Endodermal cell (in vitro differentiated cells): ENCODE results near the gene SLC46A3. TPM values are rescaled to one million over a fixed set of nuclear protein-coding genes. Genes with fewer than 3 reads are reported as not detected.
"Not testable (repeated sequence)": the region's sequence is repeated elsewhere in the genome, so short reads cannot be mapped to it uniquely, and the experiment has no call there.

Experiments used
- DNase-seq: peaks from one replicate; pipeline ENCODE4 v3.0.0-alpha.2; 2017
- H3K27ac ChIP-seq: 2 replicates; pipeline ENCODE4 v1.5.1; 2013; ENCODE audit warnings: mild to moderate bottlenecking, low read depth, low read length, moderate library complexity
- H3K27me3 ChIP-seq: 2 replicates; pipeline ENCODE4 v1.6.1; 2013; ENCODE audit warnings: mild to moderate bottlenecking, low read length, moderate library complexity; ENCODE audit not compliant: insufficient read depth, control insufficient read depth, poor library complexity, severe bottlenecking
- H3K36me3 ChIP-seq: 2 replicates; pipeline ENCODE4 v1.7.0; 2013; ENCODE audit warnings: mild to moderate bottlenecking, low read length, moderate library complexity; ENCODE audit not compliant: control insufficient read depth, insufficient read depth
- H3K4me1 ChIP-seq: one replicate; pipeline ENCODE4 v1.7.0; 2013; ENCODE audit warnings: low read length; ENCODE audit not compliant: control insufficient read depth, insufficient read depth
- H3K4me3 ChIP-seq: 2 replicates; pipeline ENCODE4 v1.5.1; 2013; ENCODE audit warnings: mild to moderate bottlenecking, low read length, moderate library complexity
- H3K9ac ChIP-seq: 2 replicates; pipeline ENCODE4 v1.6.1; 2013; ENCODE audit warnings: mild to moderate bottlenecking, low read length, moderate library complexity; ENCODE audit not compliant: poor library complexity, severe bottlenecking; ENCODE audit errors: extremely low read depth
- H3K9me3 ChIP-seq: 2 replicates; pipeline ENCODE4 v1.6.1; 2013; ENCODE audit warnings: mild to moderate bottlenecking, low read length, moderate library complexity; ENCODE audit not compliant: control insufficient read depth
- H3K27ac Mint-ChIP-seq: 2 replicates; pipeline ENCODE4 v1.8.0; 2020; ENCODE audit warnings: mixed read lengths
- H3K27me3 Mint-ChIP-seq: 2 replicates; pipeline ENCODE4 v1.8.0; 2021; ENCODE audit warnings: mild to moderate bottlenecking, mixed read lengths; ENCODE audit not compliant: insufficient read depth
- H3K36me3 Mint-ChIP-seq: 2 replicates; pipeline ENCODE4 v1.8.0; 2020; ENCODE audit warnings: low read depth, mixed read lengths
- H3K4me1 Mint-ChIP-seq: 2 replicates; pipeline ENCODE4 v1.8.0; 2020; ENCODE audit warnings: mixed read lengths
- H3K4me3 Mint-ChIP-seq: 2 replicates; pipeline ENCODE4 v1.8.0; 2020; ENCODE audit warnings: mild to moderate bottlenecking, moderate library complexity, mixed read lengths
- H3K9me3 Mint-ChIP-seq: 2 replicates; pipeline ENCODE4 v1.8.0; 2020; ENCODE audit warnings: mild to moderate bottlenecking, mixed read lengths
- CTCF ChIP-seq: fragments of 200-600 bp; sonication (generic); conservative IDR thresholded peaks from 2 replicates; pipeline ENCODE4 v1.5.0; 2021; ENCODE audit warnings: antibody characterized with exemption, mild to moderate bottlenecking
- WGBS, 2 experiments: methylation state at CpG; one replicate each; pipeline versions ENCODE4 v1.1.5 to v1.1.7; 2013; ENCODE audit warnings: missing lambda C conversion rate in 2 of 2, mixed read lengths in 1 of 2; ENCODE audit not compliant: insufficient coverage in 1 of 2, insufficient read length in 1 of 2; 5-methylcytosine and 5-hydroxymethylcytosine counted together
- total RNA-seq, 2 donors: library from RNA; stranded (reverse); fragmentation: NEBNext Ultra II Directional in 1 of 2; extraction: Animal tissue kit (Norgen Biotek cat#: 25700) in 1 of 2; gene quantifications; 2 replicates in 1 of 2; 3 replicates in 1 of 2; pipeline ENCODE4 v1.2.1, GENCODE V29; 2021

Gene SLC46A3
- total RNA-seq, 2 donors from 2014 or later = 1.8 to 2.9 TPM

GRCh38 chr13:28704282-28704681, 14.5 kb downstream of the SLC46A3 start:
- Histone ChIP-seq H3K4me1 (peaks cover 15% of the 10 kb centered on the region), H3K9ac (no peak overlapping the region), H3K27ac (no peak overlapping the region), H3K27me3 (no peaks in the 10 kb centered on the region), H3K36me3 (peaks cover 27% of the 10 kb centered on the region), H3K4me3 (peak overlapping the region; percentile 38), H3K9me3 (no peaks in the 10 kb centered on the region)
- H3K4me3 Mint-ChIP-seq = no peak overlapping the region
- no peak overlapping the region for H3K27ac Mint-ChIP-seq
- no peaks in the 10 kb centered on the region for H3K9me3 Mint-ChIP-seq
- H3K27me3 Mint-ChIP-seq = no peaks in the 10 kb centered on the region
- peak; percentile 81 for DNase-seq
- TF ChIP-seq CTCF = no peak
- peaks cover 15% of the 10 kb centered on the region for H3K4me1 Mint-ChIP-seq
- H3K36me3 Mint-ChIP-seq = peaks cover 4% of the 10 kb centered on the region

GRCh38 chr13:28699246-28699645, 19.5 kb downstream of the SLC46A3 start:
- Histone ChIP-seq H3K27me3 (no peaks in the 10 kb centered on the region), H3K27ac (no peak overlapping the region), H3K4me1 (peaks cover 10% of the 10 kb centered on the region), H3K4me3 (no peak overlapping the region), H3K9me3 (no peaks in the 10 kb centered on the region), H3K36me3 (peaks cover 30% of the 10 kb centered on the region), H3K9ac (no peak overlapping the region)
- no peaks in the 10 kb centered on the region for H3K9me3 Mint-ChIP-seq
- no peak overlapping the region for H3K27ac Mint-ChIP-seq
- H3K4me1 Mint-ChIP-seq = peaks cover 19% of the 10 kb centered on the region
- H3K4me3 Mint-ChIP-seq = no peak overlapping the region
- peaks cover 4% of the 10 kb centered on the region for H3K36me3 Mint-ChIP-seq
- no peak for TF ChIP-seq CTCF
- WGBS, 2 experiments = 100% methylated on average over 1 of the region's 1 CpG; no CpG with 5 or more reads in 1 of the 2 experiments
- H3K27me3 Mint-ChIP-seq = no peaks in the 10 kb centered on the region
- no peak for DNase-seq

- H3K36me3 Mint-ChIP-seq = peaks cover 4% of the 10 kb centered on the region
These were observed 21.3 kb downstream of the SLC46A3 start for GRCh38 chr13:28697441-28697840.

GRCh38 chr13:28693605-28694491, 24.9 kb downstream of the SLC46A3 start:
- Mint-ChIP-seq H3K4me1 (peaks cover 26% of the 10 kb centered on the region), H3K4me3 (peak overlapping the region; percentile 52), H3K27ac (peak overlapping the region; percentile 98)
- H3K9me3 ChIP-seq = peaks cover 23% of the 10 kb centered on the region
- not testable (repeated sequence) for H3K36me3 ChIP-seq, H3K36me3 Mint-ChIP-seq, H3K9me3 Mint-ChIP-seq, H3K27me3 ChIP-seq, H3K4me1 ChIP-seq, H3K27me3 Mint-ChIP-seq
- H3K4me3 ChIP-seq = peak overlapping the region; percentile 78
- peak; percentile 87 for DNase-seq
- 45% methylated on average over 4 to 11 of the region's 11 CpGs for WGBS, 2 experiments
- peak overlapping the region; percentile 24 for H3K27ac ChIP-seq
- peak overlapping the region; percentile 60 for H3K9ac ChIP-seq

More at GRCh38 chr13:28697441-28697840, 21.3 kb downstream of the SLC46A3 start:
- peaks cover 3% of the 10 kb centered on the region for H3K27me3 Mint-ChIP-seq
- H3K4me1 Mint-ChIP-seq = peaks cover 22% of the 10 kb centered on the region
- no peak for DNase-seq
- WGBS, 2 experiments = 94 to 100% methylated on average over 1 of the region's 1 CpG
- no peaks in the 10 kb centered on the region for H3K9me3 Mint-ChIP-seq
- H3K27ac Mint-ChIP-seq = no peak overlapping the region
- Histone ChIP-seq H3K27me3 (no peaks in the 10 kb centered on the region), H3K4me1 (peaks cover 7% of the 10 kb centered on the region), H3K4me3 (peak overlapping the region; percentile 7), H3K36me3 (peaks cover 26% of the 10 kb centered on the region), H3K9me3 (peaks cover 7% of the 10 kb centered on the region), H3K27ac (no peak overlapping the region), H3K9ac (no peak overlapping the region)
- TF ChIP-seq CTCF = no peak
- H3K4me3 Mint-ChIP-seq = no peak overlapping the region
